Activated CD8-positive, alpha-beta memory T cell treated with anti-CD3 and anti-CD28 coated beads, Interleukin-2, amount 10 ng/mL, durations not matched to agents 7 days and 5 days (primary cell): ENCODE data around the gene HYI. TPM values are rescaled to one million over a fixed set of nuclear protein-coding genes. Genes with fewer than 3 reads are reported as not detected.
"Not testable (repeated sequence)": the region's sequence is repeated elsewhere in the genome, so short reads cannot be mapped to it uniquely, and the experiment has no call there.

Source experiments
- ATAC-seq: fragments of 150-1000 bp; cut with Tn5 transposase; one replicate; pipeline ENCODE4 v1.10.0; 2021; ENCODE audit warnings: moderate library complexity
- CTCF ChIA-PET: fragments of 350-600 bp; sonication (Branson Sonifier 250); formaldehyde crosslinking; loops from one replicate; lab custom pipeline; 2021; ENCODE audit warnings: antibody characterized with exemption; lab: Charles Lee
- DNase-seq: peaks from one replicate; pipeline ENCODE4 v3.0.0-alpha.2; 2020
- H3K27ac Mint-ChIP-seq: one replicate; pipeline ENCODE4 v1.8.0; 2021; ENCODE audit warnings: mild to moderate bottlenecking, mixed read lengths
- H3K27me3 Mint-ChIP-seq: one replicate; pipeline ENCODE4 v1.8.0; 2021; ENCODE audit warnings: mixed read lengths
- H3K36me3 Mint-ChIP-seq: one replicate; pipeline ENCODE4 v1.8.0; 2021; ENCODE audit warnings: mild to moderate bottlenecking, mixed read lengths
- H3K4me1 Mint-ChIP-seq: one replicate; pipeline ENCODE4 v1.8.0; 2021; ENCODE audit warnings: mixed read lengths
- H3K4me3 Mint-ChIP-seq: one replicate; pipeline ENCODE4 v1.8.0; 2021; ENCODE audit warnings: mild to moderate bottlenecking, moderate library complexity, mixed read lengths
- H3K9me3 Mint-ChIP-seq: one replicate; pipeline ENCODE4 v1.8.0; 2022; ENCODE audit warnings: low read depth, mixed read lengths
- total RNA-seq, 2 experiments: library from RNA; stranded (reverse); gene quantifications; one replicate each; pipeline ENCODE4 v1.2.3, GENCODE V29; 2021

The HYI gene
- total RNA-seq, 2 experiments from 2014 or later, result 7.1 to 8.0 TPM

DNA sequence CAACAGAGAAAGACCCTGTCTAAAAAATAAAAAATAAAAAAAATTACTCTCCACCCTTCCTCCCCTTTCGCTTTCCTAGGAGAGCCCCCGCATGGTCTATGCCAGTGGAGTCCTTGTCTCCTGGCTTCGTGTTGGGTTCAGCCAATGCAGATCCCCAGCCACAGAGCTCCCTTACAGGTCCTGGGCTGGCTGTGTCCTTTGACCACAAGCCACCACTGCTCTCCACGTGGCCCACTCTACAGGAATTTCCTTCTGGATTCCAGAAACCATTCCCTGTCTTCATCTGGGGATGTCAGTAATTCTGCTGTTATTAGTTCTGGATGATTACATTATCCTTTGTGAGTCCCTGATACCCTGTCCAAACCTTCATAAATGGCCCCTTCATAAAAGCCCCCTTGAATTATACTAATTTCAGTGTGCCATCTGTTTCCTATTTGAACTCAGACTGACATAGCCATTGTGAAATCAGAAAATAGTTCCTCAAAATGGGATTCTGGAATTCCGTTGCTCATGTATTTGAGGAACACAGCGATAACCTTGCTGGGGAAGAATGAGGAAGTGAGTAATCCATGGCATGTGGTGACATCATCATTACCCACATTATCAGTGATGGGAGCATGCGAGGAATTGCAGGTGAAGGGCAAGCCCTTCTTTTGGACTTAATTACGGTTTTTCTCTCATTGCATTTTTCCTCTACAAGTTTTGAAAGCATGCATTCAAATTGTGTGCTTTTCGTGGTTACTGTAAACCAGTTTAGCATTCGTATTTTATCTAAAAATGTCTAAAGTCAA, 22.1 kb upstream of the HYI start:
- H3K9me3 Mint-ChIP-seq, H3K36me3 Mint-ChIP-seq, H3K27ac Mint-ChIP-seq, H3K4me1 Mint-ChIP-seq, DNase-seq, ATAC-seq, CTCF ChIA-PET, H3K4me3 Mint-ChIP-seq: not testable (repeated sequence)
- H3K27me3 Mint-ChIP-seq, result peaks cover 35% of the 10 kb centered on the region

DNA sequence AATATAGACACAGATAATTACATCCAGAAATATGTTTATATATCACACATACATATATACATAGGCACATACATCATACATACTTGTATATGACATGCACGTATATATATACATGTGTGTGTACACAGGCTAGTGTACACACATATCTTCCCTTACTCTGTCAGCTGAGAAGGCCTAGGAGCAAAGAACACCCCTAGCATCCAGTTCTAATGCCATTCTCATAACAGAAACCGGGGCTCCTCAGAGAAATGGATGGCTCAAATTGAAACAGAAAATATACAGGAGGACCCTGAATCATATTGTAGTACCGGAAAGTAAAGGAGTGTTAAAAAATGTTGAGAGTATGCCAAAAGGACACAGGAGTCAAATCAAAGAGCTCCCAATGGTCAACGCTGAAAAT, 19.7 kb upstream of the HYI start:
- no peak overlapping the region for H3K4me3 Mint-ChIP-seq
- ATAC-seq (peak; percentile 67), DNase-seq (no peak)
- H3K9me3 Mint-ChIP-seq, result no peaks in the 10 kb centered on the region
- no peaks in the 10 kb centered on the region for H3K36me3 Mint-ChIP-seq
- H3K27me3 Mint-ChIP-seq, result peaks cover 22% of the 10 kb centered on the region
- no peak overlapping the region for H3K27ac Mint-ChIP-seq
- CTCF ChIA-PET, result no interaction called here
- peaks cover 9% of the 10 kb centered on the region for H3K4me1 Mint-ChIP-seq

DNA sequence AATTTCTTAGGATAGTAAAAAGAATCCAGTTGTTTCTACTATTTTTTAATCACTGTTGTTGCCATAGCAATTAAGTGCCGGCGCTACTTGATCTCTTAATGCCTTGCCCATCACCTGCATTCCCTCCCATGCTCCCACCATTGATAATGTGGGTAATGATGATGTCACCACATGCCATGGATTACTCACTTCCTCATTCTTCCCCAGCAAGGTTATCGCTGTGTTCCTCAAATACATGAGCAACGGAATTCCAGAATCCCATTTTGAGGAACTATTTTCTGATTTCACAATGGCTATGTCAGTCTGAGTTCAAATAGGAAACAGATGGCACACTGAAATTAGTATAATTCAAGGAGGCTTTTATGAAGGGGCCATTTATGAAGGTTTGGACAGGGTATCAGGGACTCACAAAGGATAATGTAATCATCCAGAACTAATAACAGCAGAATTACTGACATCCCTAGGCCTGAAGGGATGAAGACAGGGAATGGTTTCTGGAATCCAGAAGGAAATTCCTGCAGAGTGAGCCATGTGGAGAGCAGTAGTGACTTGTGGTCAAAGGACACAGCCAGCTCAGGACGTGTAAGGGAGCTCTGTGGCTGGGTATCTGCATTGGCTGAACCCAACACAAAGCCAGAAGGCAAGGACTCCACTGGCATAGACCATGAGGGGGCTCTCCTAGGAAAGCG, 18.9 kb upstream of the HYI start:
- DNase-seq, H3K36me3 Mint-ChIP-seq, CTCF ChIA-PET, H3K4me1 Mint-ChIP-seq, H3K9me3 Mint-ChIP-seq, ATAC-seq, H3K27ac Mint-ChIP-seq, H3K4me3 Mint-ChIP-seq: not testable (repeated sequence)
- peaks cover 20% of the 10 kb centered on the region for H3K27me3 Mint-ChIP-seq

DNA sequence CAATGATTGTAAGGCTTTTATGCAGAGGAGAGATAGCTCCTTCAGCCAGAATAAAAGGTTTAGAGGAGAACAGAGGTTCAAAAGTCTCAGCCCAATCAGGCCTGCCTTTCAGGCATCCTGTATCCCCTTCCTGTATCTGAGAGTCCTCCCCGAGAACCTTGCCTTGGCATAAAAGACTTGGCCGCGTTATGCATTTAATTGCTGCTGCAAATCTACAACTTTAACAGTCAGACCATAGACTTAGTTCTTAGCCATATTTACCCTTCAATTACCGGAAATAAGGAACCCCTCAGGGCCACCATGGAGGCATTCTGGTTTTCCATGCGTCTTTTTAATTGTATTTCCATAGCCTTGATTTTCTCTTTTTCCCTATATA, 18.3 kb upstream of the HYI start:
- no peaks in the 10 kb centered on the region for H3K9me3 Mint-ChIP-seq
- H3K4me1 Mint-ChIP-seq, result peaks cover 9% of the 10 kb centered on the region
- no peaks in the 10 kb centered on the region for H3K36me3 Mint-ChIP-seq
- peaks cover 15% of the 10 kb centered on the region for H3K27me3 Mint-ChIP-seq
- no peak for ATAC-seq
- no peak for DNase-seq
- H3K27ac Mint-ChIP-seq, result no peak overlapping the region
- H3K4me3 Mint-ChIP-seq, result no peak overlapping the region
- CTCF ChIA-PET, result no interaction called here

DNA sequence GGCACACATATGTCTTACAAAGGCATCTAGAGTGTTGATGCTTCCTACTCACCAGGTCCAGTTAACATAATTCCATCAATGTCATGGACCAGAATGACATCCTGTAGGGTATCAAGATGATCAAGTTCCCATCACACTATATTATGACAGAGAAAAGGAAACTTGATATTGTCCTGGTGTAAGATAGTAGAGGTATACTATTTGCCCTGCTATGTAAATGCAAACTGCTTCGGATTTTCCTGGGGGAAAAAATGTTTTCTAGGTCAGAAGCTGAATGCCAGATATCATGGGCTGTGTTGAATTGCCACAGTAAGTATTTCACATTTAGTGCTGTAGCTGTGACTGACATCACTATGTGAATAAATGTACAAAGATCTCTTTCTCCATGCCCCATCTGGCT, 16.2 kb upstream of the HYI start:
- H3K4me3 Mint-ChIP-seq, result no peak overlapping the region
- CTCF ChIA-PET, result no interaction called here

DNA sequence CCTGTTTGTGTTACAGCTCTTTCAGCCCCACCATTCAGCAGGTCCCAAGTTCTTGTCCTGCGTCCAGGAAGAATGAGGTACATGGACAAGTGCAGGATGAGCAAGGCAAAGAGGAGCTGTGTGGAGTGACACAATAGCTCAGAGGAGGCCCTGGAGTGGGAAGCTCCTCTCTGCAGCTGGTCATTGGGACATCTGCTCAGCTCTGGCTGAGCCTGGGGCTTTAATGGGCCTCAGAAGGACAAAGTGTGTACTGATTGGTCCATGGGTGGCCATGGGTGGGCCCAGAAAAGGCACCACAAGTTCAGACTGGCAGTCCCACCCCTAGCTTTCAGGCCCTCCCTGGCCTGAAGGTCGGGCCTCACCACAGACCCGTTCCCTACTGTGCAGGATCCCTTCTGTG, 14.7 kb upstream of the HYI start:
- CTCF ChIA-PET, result no interaction called here
- DNase-seq, result no peak
- H3K36me3 Mint-ChIP-seq, result no peaks in the 10 kb centered on the region
- no peak overlapping the region for H3K4me3 Mint-ChIP-seq
- H3K4me1 Mint-ChIP-seq, result peaks cover 10% of the 10 kb centered on the region
- H3K27ac Mint-ChIP-seq, result no peak overlapping the region
- ATAC-seq, result no peak
- no peaks in the 10 kb centered on the region for H3K27me3 Mint-ChIP-seq
- no peaks in the 10 kb centered on the region for H3K9me3 Mint-ChIP-seq

More for the DNA sequence above, 16.2 kb upstream of the HYI start:
- ATAC-seq, result no peak
- no peak for DNase-seq
- no peaks in the 10 kb centered on the region for H3K9me3 Mint-ChIP-seq
- no peaks in the 10 kb centered on the region for H3K36me3 Mint-ChIP-seq
- peaks cover 5% of the 10 kb centered on the region for H3K27me3 Mint-ChIP-seq
- no peak overlapping the region for H3K27ac Mint-ChIP-seq
- H3K4me1 Mint-ChIP-seq, result peaks cover 19% of the 10 kb centered on the region

DNA sequence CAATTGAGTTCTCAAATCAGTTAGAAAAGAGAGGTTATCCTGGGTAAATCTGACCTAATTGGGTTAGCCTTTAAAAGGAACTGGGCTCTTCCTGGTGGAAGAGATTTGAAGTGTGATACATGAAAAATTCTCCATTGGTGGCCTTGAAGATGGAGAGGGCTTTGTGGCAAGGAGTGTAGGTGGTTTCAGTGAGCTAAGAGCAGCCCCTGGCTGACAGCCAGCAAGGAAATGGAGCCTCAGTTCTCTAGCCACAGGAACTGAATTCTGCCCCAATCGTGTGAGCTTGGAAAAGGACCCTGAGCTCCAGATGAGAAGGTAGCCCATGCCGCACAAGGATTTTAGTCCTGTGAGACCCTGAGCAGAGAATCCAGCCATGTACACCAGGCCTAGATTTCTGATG, 12.7 kb upstream of the HYI start:
- no peaks in the 10 kb centered on the region for H3K9me3 Mint-ChIP-seq
- H3K27ac Mint-ChIP-seq, result no peak overlapping the region
- no peaks in the 10 kb centered on the region for H3K36me3 Mint-ChIP-seq
- no peak overlapping the region for H3K4me3 Mint-ChIP-seq
- H3K4me1 Mint-ChIP-seq, result peaks cover 9% of the 10 kb centered on the region
- ATAC-seq (no peak), DNase-seq (no peak)
- CTCF ChIA-PET, result no interaction called here
- peaks cover 4% of the 10 kb centered on the region for H3K27me3 Mint-ChIP-seq

DNA sequence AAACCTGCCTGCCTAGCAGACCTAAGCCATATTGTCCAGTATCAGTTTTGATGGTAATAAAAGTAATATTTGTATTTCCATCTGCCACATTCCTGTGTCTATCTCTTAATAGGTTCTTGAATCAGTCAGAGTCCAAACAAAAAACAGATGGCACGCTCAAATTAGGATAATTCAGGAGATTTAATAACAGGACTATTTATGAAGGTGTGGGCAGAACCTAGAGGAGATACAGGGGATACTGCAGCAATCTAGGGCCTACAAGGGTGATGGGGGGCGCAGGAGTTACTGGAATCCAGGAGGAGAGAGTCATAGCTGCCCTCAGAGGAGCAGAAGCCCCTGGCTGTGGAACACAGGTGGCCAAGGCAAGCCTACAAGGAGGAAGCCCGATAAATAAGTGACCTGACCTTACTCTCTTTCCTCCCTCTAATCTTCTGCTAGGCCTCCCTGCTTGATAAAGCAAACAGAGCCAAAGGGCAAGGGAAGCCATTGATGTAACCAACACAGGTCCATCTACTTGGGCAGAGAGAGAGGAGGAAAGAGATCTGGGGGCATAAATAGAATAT, 11.9 kb upstream of the HYI start:
- H3K9me3 Mint-ChIP-seq, result no peaks in the 10 kb centered on the region
- no peak overlapping the region for H3K27ac Mint-ChIP-seq
- H3K27me3 Mint-ChIP-seq, result peaks cover 4% of the 10 kb centered on the region
- H3K4me1 Mint-ChIP-seq, result peaks cover 9% of the 10 kb centered on the region
- no peak overlapping the region for H3K4me3 Mint-ChIP-seq
- CTCF ChIA-PET, result no interaction called here
- ATAC-seq (no peak), DNase-seq (no peak)
- no peaks in the 10 kb centered on the region for H3K36me3 Mint-ChIP-seq

DNA sequence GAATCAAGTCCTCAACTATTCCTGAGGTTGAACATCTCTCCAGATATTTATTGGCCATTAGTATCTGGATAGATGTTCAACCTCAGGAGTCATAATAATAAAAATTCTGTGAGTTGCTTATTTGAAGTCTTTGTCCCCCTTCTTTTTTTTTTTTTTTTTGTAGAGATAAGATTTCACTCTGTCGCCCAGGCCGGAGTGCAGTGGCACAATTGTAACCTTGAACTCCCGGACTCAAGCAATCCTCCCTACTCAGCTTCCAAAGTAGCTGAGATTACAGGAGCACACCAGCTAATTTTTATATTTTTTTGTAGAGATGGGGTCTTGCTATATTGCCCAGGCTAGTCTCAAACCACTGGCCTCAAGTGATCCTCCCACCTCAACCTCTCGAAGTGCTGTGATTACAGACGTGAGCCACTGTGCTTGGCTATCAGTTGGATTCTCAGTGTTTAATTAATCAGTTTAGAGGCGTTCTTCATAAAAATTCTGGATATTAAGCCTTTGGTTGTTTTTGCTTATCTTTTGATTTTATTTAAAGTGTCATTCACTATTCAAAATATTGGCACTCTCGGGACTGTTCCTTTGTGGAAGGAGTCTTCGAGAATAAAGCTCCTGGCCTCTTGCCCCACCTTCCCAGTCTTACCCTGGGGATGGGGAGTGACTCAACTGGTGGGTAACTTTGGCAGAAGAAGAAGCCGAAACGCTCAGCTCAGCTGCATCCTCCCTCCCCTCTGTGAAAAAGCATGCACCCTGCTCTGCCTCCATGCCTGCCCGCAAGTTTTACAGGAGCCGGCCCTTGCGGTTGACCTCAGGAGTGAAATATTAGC, 11.2 kb upstream of the HYI start:
- Mint-ChIP-seq H3K27me3 (peaks cover 5% of the 10 kb centered on the region), H3K4me3 (no peak overlapping the region), H3K4me1 (peaks cover 9% of the 10 kb centered on the region), H3K36me3 (no peaks in the 10 kb centered on the region), H3K27ac (no peak overlapping the region), H3K9me3 (no peaks in the 10 kb centered on the region)
- no peak for DNase-seq
- ATAC-seq, result no peak
- CTCF ChIA-PET, result no interaction called here

DNA sequence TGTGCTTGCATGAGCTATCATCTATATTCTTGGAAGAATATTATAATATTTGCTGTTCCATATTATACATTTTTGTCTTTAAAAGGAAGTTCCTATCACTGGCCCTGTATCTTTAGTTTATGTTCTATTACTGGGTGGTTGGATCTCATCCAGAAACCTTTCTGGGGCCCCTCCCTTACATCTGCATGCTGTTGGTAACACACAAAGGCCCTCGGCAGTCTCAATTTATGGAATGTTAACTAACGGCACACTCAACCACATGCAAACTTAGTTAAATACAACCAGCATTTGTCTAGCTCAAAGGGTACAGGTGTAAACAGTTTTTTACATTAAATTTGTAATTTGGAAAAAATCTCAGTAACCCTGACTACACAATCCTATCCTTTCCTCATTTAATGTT, 9.7 kb upstream of the HYI start:
- Mint-ChIP-seq H3K36me3 (no peaks in the 10 kb centered on the region), H3K4me3 (no peak overlapping the region), H3K4me1 (peaks cover 9% of the 10 kb centered on the region), H3K27me3 (peaks cover 19% of the 10 kb centered on the region), H3K27ac (no peak overlapping the region), H3K9me3 (no peaks in the 10 kb centered on the region)
- ATAC-seq (no peak), DNase-seq (no peak)
- CTCF ChIA-PET, result interaction anchor here (1.0 to 1.1 kb wide), 2 partner anchors 25 to 390 kb away, joined by 3 read pairs; no protein-coding TSS in a partner anchor

DNA sequence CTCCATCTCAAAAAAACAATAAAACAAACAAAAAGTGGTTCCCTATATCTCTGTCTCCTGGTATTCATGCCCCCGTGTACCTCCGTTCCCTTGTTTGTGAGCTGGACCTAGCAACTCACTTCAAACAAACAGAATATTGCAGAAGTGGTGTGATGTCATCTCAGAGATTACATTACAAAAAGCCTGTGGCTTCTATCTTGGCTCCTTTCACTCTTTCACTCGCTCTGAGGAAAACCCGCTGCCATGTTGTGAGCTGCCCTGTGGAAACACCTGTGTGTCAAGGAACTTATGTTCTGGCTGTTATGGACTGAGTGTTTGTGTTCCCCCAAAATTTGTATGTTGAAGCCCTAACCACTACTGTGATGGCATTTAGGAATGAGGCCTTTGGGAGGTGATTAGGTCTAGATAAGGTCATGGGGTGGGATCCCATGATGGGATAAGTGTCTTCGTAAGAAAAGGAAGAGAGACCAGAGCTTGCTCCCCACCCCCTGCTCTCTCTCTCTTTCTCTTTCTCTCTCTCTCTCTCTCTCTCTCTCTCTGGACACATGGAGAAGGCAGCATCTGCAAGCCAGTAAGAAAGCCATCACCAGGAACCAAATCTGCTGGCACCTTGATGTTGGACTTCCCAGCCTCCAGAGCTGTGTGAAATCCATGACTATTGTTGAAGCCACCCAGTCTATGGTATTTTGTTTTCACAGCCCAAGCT, 7.4 kb upstream of the HYI start:
- H3K4me3 Mint-ChIP-seq, result no peak overlapping the region
- DNase-seq (no peak), ATAC-seq (no peak)
- CTCF ChIA-PET, result interaction anchor here (0.9 kb wide), 1 partner anchor 72 kb away, joined by 3 read pairs; no protein-coding TSS in a partner anchor
- H3K27ac Mint-ChIP-seq, result no peak overlapping the region
- H3K27me3 Mint-ChIP-seq, result peaks cover 38% of the 10 kb centered on the region
- H3K9me3 Mint-ChIP-seq, result no peaks in the 10 kb centered on the region
- H3K4me1 Mint-ChIP-seq, result peaks cover 3% of the 10 kb centered on the region
- no peaks in the 10 kb centered on the region for H3K36me3 Mint-ChIP-seq

DNA sequence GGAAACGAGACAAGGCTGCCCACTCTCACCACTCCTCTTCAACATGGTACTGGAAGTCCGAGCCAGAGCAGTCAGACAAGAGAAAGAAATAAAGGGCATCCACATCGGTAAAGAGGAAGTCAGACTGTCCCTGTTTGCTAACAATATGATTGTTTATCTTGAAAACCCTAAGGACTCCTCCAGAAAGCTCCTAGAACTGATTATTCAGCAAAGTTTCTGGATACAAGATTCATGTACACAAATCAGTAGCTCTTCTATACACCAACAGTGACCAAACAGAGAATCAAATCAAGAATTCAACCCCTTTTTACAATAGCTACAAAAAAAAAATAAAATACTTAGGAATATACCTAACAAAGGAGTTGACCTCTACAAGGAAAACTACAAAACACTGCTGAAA, 4.6 kb upstream of the HYI start:
- H3K4me3 Mint-ChIP-seq, CTCF ChIA-PET, H3K36me3 Mint-ChIP-seq, H3K4me1 Mint-ChIP-seq, H3K9me3 Mint-ChIP-seq, ATAC-seq, DNase-seq, H3K27ac Mint-ChIP-seq: not testable (repeated sequence)
- H3K27me3 Mint-ChIP-seq, result peaks cover 57% of the 10 kb centered on the region
